A549 (cell line): ENCODE measurements around the gene PHYHIPL. TPM values are rescaled to one million over a fixed set of nuclear protein-coding genes. Genes with fewer than 3 reads are reported as not detected.

Experiments used
- ATAC-seq, 2 experiments: fragments of 200-7000 bp in 1 of 2; fragments of >200 bp in 1 of 2; cut with Nextera tagmentation in 1 of 2; cut with Tn5 transposase in 1 of 2; 3 replicates each; pipeline versions ENCODE4 v1.8.0 to v1.9.1; 2018 to 2020; ENCODE audit warnings: mild to moderate bottlenecking in 1 of 2, moderate library complexity in 1 of 2
- CTCF ChIA-PET: fragments of 300-600 bp; sonication (Branson Sonifier 250); formaldehyde crosslinking; extraction: SDS; loops from one replicate; lab custom pipeline; 2021; ENCODE audit warnings: antibody characterized with exemption, inconsistent platforms; lab: Yijun Ruan, JAX
- POLR2A ChIA-PET: fragments of 350-600 bp; formaldehyde crosslinking; extraction: SDS; loops from one replicate; lab custom pipeline; 2021; ENCODE audit warnings: antibody characterized with exemption, inconsistent platforms; lab: Yijun Ruan, JAX
- DNase-seq, 2 experiments: peaks; one replicate each; pipeline versions ENCODE4 v3.0.0 to v3.0.0-alpha.2; 2011 to 2016; ENCODE audit warnings: low read depth in 1 of 2, low spot score in 1 of 2
- FAIRE-seq: peaks from 2 replicates; lab custom pipeline; 2011; peaks lifted over from hg19 to GRCh38; lab: Jason Lieb, UNC
- H3K27ac ChIP-seq, 2 experiments: fragments of >200 bp; sonication (Bioruptor Twin); formaldehyde crosslinking; 3 replicates each; pipeline ENCODE4 v1.5.1; 2016 to 2017
- H3K4me1 ChIP-seq: fragments of >200 bp; sonication (Bioruptor Twin); formaldehyde crosslinking; 3 replicates; pipeline ENCODE4 v1.6.1; 2016
- H3K4me2 ChIP-seq: fragments of >200 bp; sonication (Bioruptor Twin); formaldehyde crosslinking; 3 replicates; pipeline ENCODE4 v1.6.1; 2016
- H3K4me3 ChIP-seq: fragments of >200 bp; sonication (Bioruptor Twin); formaldehyde crosslinking; 3 replicates; pipeline ENCODE4 v1.5.1; 2016
- H3K9me3 ChIP-seq: fragments of >200 bp; sonication (Bioruptor Twin); formaldehyde crosslinking; 3 replicates; pipeline ENCODE4 v1.6.1; 2016
- MAZ ChIP-seq: fragments of 150-350 bp; IDR thresholded peaks from 2 replicates; pipeline ENCODE4 v1.6.1; 2014; ENCODE audit warnings: antibody characterized with exemption, low read depth, low read length, borderline replicate concordance
- RAD21 ChIP-seq, 2 experiments: fragments of >200 bp in 1 of 2; sonication (Bioruptor Twin) in 1 of 2; formaldehyde crosslinking in 1 of 2; IDR thresholded peaks in 1 of 2; conservative IDR thresholded peaks in 1 of 2; 2 replicates in 1 of 2; 3 replicates in 1 of 2; pipeline ENCODE4 v1.6.1; 2012 to 2018; ENCODE audit warnings: inconsistent platforms in 1 of 2
- RCOR1 ChIP-seq: fragments of 150-350 bp; IDR thresholded peaks from 2 replicates; pipeline ENCODE4 v1.6.1; 2014; ENCODE audit warnings: antibody characterized with exemption, low read length, low read depth
- WGBS: methylation state at CpG from one replicate; pipeline ENCODE4 v1.1.6; 2017; ENCODE audit errors: missing lambda C conversion rate; 5-methylcytosine and 5-hydroxymethylcytosine counted together
- polyA plus RNA-seq, 4 experiments: library from polyadenylated mRNA; depleted of rRNA in 3 of 4; stranded (reverse); fragments of >200 nt; fragmentation: RNase III in 1 of 4; extraction: RNeasy Plus Mini Kit Qiagen cat#74134 plus additional on column Dnase treatment in 1 of 4; gene quantifications; 2 replicates in 3 of 4; 3 replicates in 1 of 4; pipeline ENCODE4 v1.2.3, GENCODE V29; 2011 to 2017

The PHYHIPL gene
- polyA plus RNA-seq, 2 of the 4 experiments (the other 2 are of a cell fraction), result 0.88 to 0.97 TPM

- 30% methylated on average over 4 of the region's 4 CpGs for WGBS
- ChIA-PET POLR2A (no interaction called here), CTCF (no interaction called here)
- Histone ChIP-seq H3K4me3 (no peak overlapping the region), H3K9me3 (no peaks in the 10 kb centered on the region), H3K27ac (no peak overlapping the region), H3K4me2 (no peak overlapping the region), H3K4me1 (no peaks in the 10 kb centered on the region)
- ATAC-seq, result no peak
- no peak for TF ChIP-seq MAZ
- TF ChIP-seq RAD21 (conservative IDR thresholded peaks at IDR 0.05 in 1 of 2, IDR thresholded peaks at IDR 0.05 in 1 of 2), result 0 out of 5 replicates have a peak, but pooled peaks of 1 of the 2 experiments have one; percentile 7
- no peak for TF ChIP-seq RCOR1
- FAIRE-seq, result no peak
- DNase-seq, result no peak
Observed at GRCh38 chr10:59290448-59290847, 114.0 kb downstream of the PHYHIPL start.

Other genes with a start within 250 kb of the PHYHIPL start
- not detected in 2 replicates for gene FAM13C, start 185.9 kb downstream of the PHYHIPL start, polyA plus RNA-seq (2011; rRNA removed)
- not detected in 3 replicates for gene FAM13C, start 185.9 kb downstream of the PHYHIPL start, polyA plus RNA-seq (2017; fragmentation: RNase III; extraction: RNeasy Plus Mini Kit Qiagen cat#74134 plus additional on column Dnase treatment)